Measurements from ENCODE around the gene BET1. TPM values are rescaled to one million over a fixed set of nuclear protein-coding genes. Genes with fewer than 3 reads are reported as not detected.

BET1 gene, protein sequence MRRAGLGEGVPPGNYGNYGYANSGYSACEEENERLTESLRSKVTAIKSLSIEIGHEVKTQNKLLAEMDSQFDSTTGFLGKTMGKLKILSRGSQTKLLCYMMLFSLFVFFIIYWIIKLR
- total RNA-seq: 30.8 and 33.9 TPM in 2 replicates

DNA sequence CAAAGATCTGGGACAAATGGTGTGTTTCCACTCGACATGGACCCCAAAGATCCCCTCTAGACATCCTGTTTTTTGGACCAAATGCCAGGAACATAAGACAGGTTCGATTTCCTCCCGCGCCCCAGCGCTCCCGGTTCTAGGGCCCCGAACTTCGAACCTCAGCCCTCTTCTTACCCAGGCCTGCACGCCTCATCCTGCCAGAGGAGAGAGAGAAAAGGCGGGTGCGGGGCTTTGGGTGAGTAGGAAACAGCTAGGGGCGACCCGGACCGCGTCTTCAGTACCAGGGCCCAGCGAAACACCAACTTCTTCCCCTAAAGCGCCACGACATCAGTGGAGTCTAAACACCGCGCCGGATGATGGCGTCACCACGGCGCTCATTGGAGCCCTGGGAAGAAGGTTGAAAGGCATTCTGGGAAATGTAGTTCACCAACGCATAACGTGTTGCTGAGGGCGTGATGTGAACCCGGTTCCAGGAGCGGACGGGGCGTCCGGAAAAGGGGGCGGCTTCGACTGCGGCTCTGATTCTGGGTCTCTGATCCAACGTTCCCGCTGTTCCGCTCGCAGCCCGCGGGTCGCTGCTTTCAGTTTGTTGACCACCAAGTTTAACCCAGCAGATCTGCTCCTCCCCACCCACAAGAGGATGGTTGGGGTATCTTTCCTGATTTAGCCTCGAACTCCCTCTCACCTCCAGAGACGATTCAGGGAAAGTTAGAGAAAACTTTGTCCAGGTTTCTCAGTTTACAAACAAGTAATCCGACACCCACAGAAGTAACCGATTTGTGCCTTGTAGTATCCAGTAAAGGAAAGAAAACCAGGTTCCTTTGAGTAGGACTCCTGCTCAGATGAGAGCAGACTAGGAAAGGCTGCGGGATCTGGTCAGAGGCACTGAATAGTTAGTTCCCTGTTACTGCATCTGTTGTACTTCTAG is at the start of gene BET1:
Gene BET1, minus strand, starts transcription at position 332 of the 928 bp plus-strand sequence. Its CDS starts 139 bp downstream, at position 193.

Other genes with a start within 250 kb of the BET1 start
- 1.9 and 2.8 TPM in 2 replicates for gene TFPI2, start 113.6 kb downstream of the BET1 start, total RNA-seq
- not detected in 2 replicates for gene GNGT1, start 97.8 kb downstream of the BET1 start, total RNA-seq
- 19.0 and 21.4 TPM in 2 replicates for gene GNG11, start 82.6 kb downstream of the BET1 start, total RNA-seq